ENCODE data around the gene TM6SF1.
"Not testable (repeated sequence)": the region's sequence is repeated elsewhere in the genome, so short reads cannot be mapped to it uniquely, and the experiment has no call there.

TM6SF1 gene

DNA sequence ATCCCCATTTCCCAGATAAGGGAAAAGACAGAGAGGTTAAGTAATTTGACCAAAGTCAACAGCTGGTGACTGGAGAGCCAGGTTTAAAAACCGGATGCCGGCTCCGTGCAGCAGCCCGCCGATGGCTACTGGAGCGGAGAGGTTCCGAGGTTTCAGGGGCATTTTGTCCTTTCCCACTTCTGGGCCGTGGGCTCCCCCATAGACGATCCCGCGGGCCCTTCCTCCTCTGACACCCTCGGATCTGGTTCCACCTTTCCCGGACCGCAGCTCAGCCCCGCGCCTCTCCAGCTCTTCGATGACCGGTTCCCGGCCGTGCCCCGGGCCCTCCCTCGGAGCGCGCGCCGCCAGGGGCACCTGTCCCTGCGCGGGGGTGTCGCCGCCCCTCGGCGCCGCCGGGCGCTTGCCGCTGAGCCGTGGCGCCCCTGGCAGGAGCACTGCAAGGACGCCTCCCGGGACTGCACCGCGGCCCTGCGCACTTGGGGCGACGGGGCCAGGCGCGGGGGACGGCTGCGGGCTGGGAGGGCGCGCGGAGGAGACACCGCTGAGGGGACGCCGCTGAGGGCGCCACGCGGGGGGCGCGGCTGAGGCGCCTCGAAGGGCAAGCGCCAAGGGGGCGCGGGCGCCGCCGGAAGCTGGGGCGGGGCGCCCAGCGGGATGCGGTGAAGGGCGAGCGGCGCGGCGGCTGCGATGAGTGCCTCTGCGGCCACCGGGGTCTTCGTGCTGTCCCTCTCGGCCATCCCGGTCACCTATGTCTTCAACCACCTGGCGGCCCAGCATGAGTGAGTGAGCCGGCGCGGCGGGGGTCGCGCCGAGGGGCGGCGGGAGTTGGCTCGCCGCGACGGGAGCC, at the start of gene TM6SF1:
TSS of gene TM6SF1 (plus strand) at position 652 of the 847 bp plus-strand sequence. CDS start at position 688, 36 bp downstream.
- DNase-seq: peak in 2 of 3 donors; percentile 29 to 54

DNA sequence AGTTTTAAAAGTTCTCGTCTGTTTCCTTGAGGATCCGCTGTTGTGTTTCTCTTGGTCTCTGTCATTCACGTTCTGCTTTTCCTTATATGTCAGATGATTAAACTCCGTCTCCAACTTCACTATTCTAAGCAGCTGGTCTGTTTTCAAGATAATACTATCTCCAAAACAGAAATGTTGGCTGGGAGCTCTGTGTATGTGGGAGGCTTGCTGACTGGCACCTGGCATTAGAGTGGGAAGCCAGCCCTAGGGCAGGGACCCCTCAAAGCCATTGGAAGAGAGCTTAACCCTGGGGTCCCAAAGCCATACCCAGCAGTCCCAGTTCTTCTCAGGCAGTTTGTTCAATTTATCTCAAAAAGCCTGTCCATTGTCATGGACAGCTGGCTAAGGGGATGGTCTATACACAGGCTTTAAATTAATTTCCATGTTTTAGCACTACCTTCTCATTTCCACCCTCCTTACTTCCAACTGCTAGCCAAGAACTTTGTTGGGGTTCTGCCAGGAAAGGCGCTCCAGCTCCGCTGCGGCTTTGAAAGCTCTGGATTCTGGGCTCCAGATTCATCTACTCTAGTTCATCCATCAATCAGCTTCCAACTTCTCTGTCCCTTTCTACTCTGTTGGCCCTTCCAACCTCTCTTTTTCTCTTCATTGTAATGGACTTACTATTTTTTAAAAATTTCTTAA, 49.6 kb upstream of the TM6SF1 start:
- DNase-seq: no peak

DNA sequence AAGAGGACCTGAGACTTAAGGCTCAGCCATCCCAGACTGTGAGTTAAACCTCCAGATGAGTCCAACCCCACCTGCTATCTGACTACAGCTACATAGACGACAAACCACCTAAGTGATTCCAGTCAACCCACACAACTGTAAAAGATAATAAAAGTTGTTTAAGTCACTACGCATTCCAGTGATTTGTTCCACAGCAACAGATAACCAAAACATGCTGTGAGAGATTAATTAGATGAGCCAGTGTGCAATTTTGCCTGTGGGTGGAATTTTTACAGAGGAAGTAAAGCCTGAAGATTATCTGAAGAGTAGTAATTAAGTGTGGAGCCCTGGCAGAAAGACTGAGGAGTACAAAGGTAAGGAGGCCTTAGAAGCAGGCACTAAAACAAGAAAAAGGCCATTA, 45.8 kb upstream of the TM6SF1 start:
- DNase-seq: no peak

DNA sequence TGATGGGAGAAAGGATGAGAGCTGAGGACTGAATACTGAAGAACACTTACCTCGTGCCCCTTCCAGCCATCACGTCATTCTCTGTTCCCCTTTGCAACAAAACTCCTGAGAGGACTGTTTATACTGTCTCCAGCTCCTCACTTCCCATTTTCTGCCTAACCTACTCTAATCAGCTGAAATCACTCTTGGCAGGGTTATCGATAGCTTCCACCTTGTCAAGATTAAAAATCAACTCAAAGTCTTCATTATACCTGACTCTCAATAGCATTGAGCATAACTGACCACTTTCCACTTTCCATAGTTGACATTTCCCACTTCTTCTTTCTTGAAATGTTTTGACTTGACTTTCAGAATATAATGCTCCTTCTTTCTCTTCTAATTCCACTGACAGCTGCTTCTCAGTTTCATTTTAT, 44.7 kb upstream of the TM6SF1 start:
- peak; percentile 63 to 72 (median 63) for DNase-seq

DNA sequence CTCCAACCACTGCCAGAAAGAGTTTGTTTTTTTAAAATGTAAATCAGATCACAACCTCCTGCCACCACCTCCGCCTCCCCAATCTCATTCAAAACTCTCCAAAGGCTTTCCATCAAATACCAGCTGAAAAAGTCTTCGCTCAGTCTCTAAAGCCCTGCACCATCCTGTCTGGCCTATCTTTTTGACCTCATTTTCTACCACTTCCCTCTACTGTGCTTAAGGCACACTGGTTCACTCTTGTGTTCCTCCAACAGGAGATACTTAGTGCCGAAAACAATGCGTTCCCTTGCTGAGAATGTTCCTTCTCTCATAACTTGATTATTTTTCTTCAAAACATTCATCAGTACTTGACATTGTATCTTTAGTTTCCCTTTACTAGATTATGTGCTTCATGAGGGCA, 43.9 kb upstream of the TM6SF1 start:
- DNase-seq: peak in 1 of 3 donors; percentile 26

DNA sequence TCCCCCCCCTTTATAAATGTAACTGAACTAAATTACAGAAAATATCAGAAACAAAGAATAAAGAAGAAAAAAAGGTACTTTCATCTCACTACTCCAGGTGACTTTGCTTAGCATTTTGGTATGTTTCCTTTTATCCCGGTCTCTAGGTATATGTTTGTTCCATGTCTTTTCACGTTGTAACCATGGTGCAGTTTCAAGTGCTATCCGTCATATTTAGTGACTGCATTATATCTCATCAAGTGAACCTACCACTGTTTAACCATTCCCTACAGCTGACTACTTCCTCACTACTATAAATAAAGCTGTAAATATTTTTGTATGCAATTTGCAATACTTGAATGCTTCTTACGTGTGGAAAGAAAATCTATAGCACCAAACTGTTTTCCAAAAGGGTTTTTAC, 42.6 kb upstream of the TM6SF1 start:
- peak in 2 of 3 donors; percentile 45 to 48 for DNase-seq

DNA sequence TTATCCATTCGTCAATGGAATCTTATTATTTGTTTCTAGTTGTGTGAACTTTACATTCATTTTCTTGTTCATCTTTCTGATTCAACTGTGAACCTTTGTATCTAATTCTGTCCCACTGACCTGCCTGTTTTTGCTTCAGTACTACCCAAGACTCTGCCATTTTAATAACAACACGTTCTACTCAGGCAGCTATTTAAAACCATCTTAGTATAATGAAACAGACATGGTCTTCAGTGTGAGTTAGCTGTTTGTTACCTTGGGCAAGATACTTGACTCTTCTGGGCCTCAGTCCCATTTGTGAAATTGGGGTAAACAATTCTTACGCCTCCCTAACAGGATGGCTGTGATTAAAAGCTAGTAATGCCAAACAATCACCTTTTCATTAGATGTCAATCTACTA, 42.0 kb upstream of the TM6SF1 start:
- no peak for DNase-seq

DNA sequence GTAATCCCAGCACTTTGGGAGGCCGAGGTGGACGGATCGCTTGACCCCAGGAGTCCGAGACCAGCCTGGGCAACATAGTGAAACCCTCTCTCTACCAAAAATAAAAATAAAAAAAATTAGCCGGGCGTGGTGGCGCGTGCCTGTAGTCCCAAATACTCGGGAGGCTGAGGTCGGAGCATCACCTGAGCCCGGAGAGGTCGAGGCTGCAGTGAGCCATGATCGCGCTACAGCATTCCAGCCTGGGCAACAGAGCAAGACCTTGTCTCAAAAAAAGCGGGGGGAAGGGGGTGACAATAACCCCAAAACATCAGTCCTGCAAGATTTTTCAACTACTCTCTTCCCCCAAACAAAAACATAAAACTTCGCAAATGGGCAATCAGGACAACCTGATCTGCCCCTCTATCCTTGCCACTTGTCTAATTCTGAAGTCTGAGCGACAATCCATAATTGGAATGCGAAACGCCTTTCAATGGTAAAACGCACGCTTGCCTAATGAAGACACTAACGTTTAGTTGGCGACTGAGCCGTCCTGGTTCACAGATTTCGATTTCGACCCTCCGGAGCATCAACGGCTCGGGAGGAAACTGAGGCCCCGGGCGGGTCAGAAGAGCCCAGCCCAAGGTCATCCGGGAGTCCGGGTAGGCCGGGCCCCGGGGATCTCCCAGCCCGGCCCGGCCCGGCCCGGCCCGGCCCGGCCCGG, 41.3 kb upstream of the TM6SF1 start:
- DNase-seq: peak in 1 of 3 donors; percentile 32

DNA sequence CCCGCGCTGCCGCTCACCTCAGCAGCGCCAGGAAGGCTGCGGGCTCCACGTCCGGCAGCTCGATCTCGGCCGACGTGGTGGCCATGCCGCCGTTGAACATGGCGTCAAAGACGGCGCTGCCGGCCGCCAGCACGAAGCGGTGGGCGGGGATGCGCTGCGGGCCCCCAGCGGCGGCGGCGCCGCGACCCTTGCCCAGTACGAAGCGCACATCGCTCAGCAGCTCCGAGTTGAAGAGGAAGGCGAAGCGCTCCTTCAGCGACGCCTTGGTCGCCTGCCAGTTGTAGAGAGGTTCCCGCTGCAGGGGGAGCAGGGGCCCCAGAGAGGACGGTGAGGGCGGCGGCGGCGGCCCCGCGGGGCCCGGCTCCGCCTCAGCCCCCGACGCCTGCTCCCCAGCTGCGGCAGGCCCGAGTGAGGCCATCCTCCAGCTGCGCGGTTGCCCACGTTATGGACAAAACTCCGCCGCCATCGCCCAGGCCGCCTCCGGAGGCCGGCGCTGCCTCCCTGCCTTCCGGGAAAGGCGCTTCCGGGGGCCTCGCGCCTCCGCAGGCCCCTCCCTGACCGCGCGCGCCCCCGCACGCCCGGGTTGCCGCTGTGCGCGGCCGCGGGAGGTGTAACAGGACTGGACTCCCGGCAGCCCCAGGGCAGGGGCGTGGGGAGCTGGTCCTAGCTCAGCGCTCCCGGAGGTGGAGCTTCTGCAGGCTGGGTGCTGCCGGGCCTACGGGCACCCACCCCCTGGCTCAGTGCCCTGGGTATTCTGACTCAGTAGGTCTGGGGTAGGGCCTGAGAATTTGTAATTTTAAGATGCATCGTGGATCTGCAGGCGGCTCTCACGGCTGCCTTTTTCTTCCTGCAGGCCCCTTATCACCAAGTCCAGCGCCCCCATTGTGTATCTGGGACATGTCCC, 40.5 kb upstream of the TM6SF1 start, which contains the start of gene BTBD1:
TSS of gene BTBD1 (minus strand) at position 519 of the 904 bp plus-strand sequence. CDS start at position 418, 101 bp downstream.
- DNase-seq: peak; percentile 93 to 97 (median 94)

DNA sequence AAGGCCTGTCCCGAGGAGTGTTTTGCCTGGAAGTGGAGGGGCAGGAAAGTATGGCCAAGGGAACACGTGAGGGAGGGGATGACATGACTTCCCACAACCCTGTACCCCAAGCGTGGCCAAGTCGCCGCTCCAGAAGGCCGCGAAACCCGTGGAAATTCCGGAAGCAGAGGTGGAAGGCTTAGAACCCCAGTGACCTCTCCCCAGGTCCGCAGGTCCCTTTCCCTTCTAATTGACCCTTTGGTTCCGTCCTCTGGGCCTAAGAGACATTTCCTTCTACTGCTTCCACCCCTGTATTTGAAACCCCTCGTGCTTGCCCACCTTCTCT, 39.8 kb upstream of the TM6SF1 start:
- no peak for DNase-seq

DNA sequence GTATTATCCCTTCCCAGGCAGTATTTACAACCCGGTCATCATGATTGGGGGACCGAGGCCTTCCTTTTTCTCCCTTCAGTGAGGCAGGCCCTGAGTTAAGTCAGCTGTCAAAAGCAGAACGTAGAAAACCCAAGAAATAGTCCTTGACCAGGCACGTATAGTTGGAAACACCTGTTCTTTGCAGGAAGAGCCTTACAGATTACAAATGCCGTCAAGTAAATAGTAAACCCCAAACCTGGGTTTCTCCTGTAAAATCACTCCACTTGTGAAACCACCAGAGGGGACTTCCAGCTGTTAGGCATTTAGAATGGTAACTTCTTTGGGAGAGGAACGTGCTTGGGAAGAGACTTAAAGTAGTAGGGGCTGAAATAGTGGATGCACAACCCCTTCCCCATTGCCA, 39.4 kb upstream of the TM6SF1 start:
- no peak for DNase-seq

DNA sequence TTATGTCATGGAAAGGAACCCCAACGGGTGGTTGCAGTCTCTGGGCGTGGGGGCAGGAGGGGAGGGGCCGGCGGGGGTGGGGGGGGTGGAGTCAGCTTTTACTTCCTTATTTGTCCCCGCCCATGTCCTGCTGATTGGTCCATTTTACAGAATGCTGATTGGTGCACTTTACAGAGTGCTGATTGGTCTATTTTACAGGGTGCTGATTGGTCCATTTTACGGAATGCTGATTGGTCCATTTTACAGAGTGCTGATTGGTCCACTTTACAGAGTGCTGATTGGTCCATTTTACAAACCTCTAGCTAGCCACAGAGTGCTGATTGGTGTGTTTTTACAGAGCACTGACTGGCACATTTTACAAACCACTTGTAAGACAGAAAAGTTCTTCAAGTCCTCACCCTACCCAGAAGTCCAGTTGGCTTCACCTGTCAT, 38.2 kb upstream of the TM6SF1 start:
- peak; percentile 36 to 50 (median 43) for DNase-seq

DNA sequence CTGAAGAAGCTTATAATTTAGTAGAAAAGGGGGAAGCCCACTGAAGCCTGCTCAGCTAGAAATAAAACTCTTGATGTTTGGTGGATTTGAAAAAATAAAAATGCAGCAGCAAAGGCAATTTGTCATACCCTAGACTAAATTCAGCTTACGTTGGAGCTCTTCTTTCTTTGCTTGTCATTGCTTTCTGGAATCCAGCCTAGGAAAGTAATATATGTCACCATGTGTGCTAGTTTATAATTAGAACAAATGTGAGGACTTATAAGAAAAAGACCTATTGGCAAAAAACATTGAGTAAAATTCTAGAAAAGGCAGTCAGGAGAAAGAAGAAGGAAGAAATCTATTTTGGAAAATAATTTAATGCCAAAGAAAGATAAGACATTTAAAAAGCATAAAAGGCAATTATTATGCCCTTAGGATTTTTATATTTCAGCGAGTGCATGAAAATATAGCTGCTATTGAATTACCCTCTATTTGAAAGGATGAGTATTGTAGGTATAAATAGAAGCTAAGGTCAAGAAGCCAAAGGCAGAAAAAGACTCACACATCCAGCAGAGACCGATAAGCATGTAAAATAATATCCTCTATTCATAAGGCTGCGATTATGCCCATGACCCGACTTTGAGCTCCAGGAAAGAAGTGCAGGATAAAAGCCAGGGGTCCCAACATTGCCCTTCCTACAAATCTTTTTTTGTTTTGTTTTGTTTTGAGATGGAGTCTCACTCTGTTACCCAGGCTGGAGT, 29.8 kb upstream of the TM6SF1 start:
- no peak for DNase-seq

DNA sequence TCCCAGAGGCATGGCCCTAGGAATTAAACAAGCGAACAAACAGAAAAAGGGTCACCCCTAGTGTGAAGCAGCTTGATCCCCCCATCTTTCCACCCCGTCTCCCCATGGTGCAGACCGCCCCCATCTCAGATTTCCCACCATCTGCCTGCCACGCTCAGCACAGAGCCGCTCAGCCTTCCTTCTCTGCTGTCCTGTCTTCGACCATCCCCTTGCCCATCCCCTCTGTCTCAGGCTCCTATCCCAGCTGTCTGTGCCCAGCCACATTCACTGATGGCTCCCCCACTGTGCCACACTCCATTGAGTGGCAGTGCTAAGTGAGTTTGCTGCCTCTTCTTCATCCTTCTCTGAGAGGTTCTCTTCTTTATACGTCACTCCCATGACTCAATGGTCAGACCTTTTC, 28.7 kb upstream of the TM6SF1 start:
- no peak for DNase-seq

DNA sequence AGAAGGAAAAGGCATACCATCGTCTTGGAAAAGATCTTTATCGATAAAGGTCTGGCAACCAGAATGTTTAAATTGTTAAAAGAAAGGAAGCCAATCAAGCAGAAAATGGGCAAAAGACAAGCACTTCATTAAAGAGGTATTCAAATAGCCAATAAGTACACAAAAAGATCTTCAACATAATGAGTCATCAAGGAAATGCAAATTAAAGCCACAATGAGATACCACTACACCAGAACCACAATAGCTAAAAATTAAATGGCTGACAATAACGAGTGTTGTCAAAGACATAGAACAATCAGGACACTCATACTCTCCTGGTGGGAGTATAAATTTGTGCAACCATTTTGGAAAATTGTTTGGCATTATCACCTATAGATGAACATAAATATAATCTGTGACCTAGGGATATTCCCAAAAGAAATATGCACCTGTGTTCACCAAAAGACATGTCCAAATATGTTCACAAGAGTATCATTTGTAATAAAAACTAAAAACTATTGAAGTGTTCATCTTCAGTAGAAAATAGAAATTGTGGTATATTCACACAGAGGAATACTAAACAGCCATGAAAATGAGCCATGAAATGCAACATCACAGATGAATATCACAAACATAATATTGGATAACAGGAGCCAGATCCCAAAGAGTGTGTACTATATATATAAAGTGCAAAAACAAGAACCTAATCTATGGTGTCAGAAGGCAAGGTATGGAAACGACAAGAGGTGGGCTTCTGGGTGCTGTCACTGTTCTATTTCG, 26.0 kb upstream of the TM6SF1 start:
- DNase-seq: no peak

DNA sequence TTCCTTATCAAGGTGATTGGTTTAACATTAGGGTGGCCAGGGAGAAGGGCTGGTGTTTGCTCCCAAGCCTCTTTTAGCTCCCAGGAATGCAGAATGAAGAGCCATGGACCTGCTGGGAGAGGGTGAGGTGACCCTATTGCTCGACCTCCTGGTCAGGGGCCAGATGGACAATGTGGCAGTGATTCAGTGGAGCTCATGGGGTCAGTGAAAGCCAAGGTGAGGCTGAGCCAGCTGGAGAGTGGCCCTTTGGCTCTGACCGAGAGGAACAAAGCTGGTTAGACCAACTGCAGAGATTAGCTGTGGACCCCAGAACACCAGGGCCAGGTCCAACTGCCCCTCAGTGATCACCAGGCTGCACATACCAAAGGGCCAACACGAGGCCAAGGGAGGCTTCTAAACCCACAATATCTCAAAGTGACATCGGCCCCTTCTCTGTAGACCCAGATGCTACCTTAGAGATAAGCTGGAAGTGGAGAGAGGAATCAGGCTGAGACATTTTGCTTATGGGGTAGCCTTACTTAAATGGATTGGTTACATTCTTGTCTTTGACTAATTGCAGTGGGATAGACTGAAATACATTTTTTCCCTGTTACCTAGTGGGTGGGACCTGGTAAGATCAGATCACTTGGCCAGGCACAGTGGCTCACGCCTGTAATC, 24.6 kb upstream of the TM6SF1 start:
- no peak for DNase-seq

DNA sequence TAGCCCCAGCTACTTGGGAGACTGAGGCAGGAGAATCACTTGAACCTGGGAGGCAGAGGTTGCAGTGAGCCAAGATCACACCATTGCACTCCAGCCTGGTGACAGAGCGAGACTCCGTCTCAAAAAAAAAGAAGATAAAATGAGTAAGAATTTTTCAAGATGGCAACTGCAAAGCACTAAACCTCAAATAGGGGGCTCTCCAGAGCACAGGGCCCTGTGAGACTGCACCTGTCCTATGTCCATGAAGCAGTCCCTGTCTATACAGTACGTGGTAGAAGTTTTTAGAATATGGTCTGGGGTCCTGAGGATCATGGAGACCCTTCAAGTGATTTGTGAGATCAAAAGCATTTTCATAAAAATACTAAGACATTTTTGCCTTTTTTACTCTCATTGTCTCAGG, 22.0 kb upstream of the TM6SF1 start:
- DNase-seq: not testable (repeated sequence)

DNA sequence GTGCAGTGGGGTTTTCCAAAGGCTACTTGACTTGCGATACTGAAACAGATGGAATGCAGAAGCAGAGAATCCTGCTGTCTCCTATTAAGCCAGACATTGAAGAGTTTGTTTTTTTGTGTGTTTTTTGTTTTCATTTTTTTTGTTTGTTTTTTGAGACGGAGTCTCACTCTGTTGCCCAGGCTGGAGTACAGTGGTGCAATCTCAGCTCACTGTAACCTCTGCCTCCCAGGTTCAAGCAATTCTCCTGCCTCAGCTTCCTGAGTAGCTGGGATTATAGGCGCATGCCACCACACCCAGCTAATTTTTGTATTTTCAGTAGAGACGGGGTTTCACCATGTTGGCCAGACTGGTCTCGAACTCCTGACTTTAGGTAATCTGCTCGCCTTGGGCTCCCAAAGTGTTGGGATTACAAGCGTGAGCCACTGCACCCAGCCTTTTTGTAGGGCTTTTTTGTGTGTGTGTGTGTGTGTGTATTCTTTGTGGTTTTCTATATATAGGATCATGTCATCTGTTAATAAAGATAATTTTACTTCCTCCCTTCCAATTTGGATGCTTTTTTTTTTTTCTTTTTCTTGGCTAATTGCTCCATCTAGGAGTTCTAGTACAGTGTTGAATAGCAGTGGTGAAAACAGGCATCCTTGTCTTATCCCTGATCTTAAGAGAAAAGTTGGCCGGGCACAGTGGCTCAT, 21.4 kb upstream of the TM6SF1 start:
- DNase-seq: not testable (repeated sequence)

DNA sequence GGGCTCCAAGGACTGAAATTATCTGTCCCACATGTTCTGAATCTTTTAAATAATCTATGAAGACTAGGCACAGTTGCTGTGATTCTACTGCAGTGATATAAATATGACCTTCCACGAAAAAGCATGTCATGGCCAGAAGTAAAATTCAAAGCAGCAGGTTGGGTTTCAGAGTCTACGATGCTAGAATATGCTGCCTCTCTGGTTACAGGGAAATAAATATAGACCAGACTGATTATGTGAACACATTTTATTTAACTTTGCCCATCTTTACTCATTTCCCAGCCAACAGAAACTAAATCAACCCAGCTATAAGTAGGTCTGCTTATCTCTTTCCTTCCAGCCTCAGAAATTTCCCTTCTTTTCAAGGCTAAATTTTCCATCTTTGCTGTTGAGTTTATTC, 19.9 kb upstream of the TM6SF1 start:
- DNase-seq: no peak

DNA sequence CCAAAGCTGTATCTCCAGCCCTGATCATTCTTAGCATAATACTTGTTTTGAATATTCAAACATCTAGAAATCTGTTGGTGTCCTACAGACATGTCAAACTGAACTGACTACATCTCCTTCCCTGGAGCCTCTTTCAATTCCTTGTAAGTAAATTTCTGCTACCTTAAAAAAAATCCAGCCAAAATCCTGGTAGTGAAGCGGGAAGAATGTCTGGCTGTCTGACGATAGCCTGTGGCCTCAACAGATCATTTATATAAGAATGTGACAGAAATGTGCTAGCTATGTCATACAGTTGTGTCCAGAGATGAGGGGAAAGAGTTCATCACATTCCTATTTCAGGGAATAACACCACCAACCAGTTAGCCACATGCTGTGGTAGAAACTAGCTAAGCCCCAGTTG, 18.6 kb upstream of the TM6SF1 start:
- DNase-seq: no peak
